ENCODE data around the gene ZSCAN9. TPM values are rescaled to one million over a fixed set of nuclear protein-coding genes. Genes with fewer than 3 reads are reported as not detected.
A peak's percentile ranks its signal among the peaks of the same experiment; 100 is the strongest.

Gene ZSCAN9
- total and polyA plus RNA-seq, 2 of the 13 experiments (the other 11 are each of a cell fraction or from before 2014, with no cell fraction given), result 14.6 to 17.8 TPM

DNA sequence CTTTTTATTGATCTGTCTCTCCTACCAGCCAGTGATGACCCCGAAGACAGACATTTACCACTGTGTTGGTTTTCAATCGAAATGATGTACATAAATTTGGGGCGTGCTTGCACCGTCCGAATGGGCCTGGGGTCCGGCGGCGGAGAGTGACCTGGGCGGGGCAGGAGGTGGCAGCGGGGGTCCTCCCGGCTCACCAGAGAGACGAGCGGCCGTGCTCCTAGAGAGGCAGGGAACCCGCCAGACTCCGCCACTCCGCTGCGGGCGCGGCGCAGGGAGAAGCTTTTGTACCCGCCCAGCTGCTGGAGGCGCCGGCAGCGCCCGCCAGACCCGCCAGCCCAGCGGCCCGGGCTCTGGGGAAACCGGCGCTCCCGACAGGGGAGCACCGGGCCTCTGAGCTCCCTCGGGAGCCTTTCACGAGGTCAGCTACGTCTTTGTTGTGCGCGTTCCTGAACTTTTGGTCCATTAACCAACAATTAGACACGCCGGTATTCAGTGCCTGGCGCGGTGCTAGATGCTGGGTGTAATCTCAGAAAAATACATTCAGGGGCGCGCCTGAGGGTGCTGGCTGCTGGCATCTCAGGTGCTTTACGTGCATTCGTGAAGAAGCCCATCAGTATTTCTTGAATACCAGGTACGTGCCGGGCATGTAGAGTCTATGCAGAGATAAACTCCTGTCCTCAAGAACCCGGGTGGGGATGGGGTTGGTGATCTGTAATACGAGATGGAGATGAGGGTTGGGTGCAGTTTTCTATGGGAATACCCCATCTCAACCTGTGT is 56.4 kb downstream of the ZSCAN9 start, which contains the start of gene PGBD1 (continued):
- TF ChIP-seq ZKSCAN5 (CRISPR knock-in tag; IDR thresholded peaks at IDR 0.05) (no peak), FOXA1 (IDR thresholded peaks at IDR 0.05) (no peak), FOXA1 (CRISPR knock-in tag; IDR thresholded peaks at IDR 0.05) (0 out of 2 replicates have a peak, but pooled peaks have one; percentile 13), PITX1 (CRISPR knock-in tag; IDR thresholded peaks at IDR 0.05) (no peak), MATR3 (CRISPR knock-in tag; IDR thresholded peaks at IDR 0.05) (no peak), CCDC6 (CRISPR knock-in tag; IDR thresholded peaks at IDR 0.05) (peak; percentile 66; the same call in 1 of the 2 replicates), ZNF773 (CRISPR knock-in tag; IDR thresholded peaks at IDR 0.05; ENCODE audit: borderline replicate concordance) (no peak), YEATS2 (CRISPR knock-in tag; IDR thresholded peaks at IDR 0.05; ENCODE audit: borderline replicate concordance) (peak; percentile 87), ASH2L (IDR thresholded peaks at IDR 0.05; ENCODE audit: insufficient read length, low read depth, low read length) (peak; percentile 83), MTF1 (CRISPR knock-in tag; IDR thresholded peaks at IDR 0.05) (no peak), ZNF619 (CRISPR knock-in tag; IDR thresholded peaks at IDR 0.05) (peak; percentile 88), REPIN1 (CRISPR knock-in tag; IDR thresholded peaks at IDR 0.05; ENCODE audit: borderline replicate concordance, low read depth) (peak; percentile 88), HCFC1 (IDR thresholded peaks at IDR 0.05; ENCODE audit: low read depth, low read length) (peak; percentile 34; the same call in 1 of the 2 replicates), CREB1 (IDR thresholded peaks at IDR 0.05) (no peak), CREB1 (CRISPR knock-in tag; IDR thresholded peaks at IDR 0.05) (no peak)
- TF ChIP-seq, protein P1, sequence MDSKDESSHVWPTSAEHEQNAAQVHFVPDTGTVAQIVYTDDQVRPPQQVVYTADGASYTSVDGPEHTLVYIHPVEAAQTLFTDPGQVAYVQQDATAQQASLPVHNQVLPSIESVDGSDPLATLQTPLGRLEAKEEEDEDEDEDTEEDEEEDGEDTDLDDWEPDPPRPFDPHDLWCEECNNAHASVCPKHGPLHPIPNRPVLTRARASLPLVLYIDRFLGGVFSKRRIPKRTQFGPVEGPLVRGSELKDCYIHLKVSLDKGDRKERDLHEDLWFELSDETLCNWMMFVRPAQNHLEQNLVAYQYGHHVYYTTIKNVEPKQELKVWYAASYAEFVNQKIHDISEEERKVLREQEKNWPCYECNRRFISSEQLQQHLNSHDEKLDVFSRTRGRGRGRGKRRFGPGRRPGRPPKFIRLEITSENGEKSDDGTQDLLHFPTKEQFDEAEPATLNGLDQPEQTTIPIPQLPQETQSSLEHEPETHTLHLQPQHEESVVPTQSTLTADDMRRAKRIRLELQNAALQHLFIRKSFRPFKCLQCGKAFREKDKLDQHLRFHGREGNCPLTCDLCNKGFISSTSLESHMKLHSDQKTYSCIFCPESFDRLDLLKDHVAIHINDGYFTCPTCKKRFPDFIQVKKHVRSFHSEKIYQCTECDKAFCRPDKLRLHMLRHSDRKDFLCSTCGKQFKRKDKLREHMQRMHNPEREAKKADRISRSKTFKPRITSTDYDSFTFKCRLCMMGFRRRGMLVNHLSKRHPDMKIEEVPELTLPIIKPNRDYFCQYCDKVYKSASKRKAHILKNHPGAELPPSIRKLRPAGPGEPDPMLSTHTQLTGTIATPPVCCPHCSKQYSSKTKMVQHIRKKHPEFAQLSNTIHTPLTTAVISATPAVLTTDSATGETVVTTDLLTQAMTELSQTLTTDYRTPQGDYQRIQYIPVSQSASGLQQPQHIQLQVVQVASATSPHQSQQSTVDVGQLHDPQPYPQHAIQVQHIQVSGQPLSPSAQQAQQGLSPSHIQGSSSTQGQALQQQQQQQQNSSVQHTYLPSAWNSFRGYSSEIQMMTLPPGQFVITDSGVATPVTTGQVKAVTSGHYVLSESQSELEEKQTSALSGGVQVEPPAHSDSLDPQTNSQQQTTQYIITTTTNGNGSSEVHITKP (CRISPR knock-in tag; IDR thresholded peaks at IDR 0.05; ENCODE audit: low read depth), result no peak
- TF ChIP-seq, protein P2, sequence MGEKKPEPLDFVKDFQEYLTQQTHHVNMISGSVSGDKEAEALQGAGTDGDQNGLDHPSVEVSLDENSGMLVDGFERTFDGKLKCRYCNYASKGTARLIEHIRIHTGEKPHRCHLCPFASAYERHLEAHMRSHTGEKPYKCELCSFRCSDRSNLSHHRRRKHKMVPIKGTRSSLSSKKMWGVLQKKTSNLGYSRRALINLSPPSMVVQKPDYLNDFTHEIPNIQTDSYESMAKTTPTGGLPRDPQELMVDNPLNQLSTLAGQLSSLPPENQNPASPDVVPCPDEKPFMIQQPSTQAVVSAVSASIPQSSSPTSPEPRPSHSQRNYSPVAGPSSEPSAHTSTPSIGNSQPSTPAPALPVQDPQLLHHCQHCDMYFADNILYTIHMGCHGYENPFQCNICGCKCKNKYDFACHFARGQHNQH (CRISPR knock-in tag; IDR thresholded peaks at IDR 0.05), result peak; percentile 81; the same call in 1 of the 2 replicates
- TF ChIP-seq, protein P3, sequence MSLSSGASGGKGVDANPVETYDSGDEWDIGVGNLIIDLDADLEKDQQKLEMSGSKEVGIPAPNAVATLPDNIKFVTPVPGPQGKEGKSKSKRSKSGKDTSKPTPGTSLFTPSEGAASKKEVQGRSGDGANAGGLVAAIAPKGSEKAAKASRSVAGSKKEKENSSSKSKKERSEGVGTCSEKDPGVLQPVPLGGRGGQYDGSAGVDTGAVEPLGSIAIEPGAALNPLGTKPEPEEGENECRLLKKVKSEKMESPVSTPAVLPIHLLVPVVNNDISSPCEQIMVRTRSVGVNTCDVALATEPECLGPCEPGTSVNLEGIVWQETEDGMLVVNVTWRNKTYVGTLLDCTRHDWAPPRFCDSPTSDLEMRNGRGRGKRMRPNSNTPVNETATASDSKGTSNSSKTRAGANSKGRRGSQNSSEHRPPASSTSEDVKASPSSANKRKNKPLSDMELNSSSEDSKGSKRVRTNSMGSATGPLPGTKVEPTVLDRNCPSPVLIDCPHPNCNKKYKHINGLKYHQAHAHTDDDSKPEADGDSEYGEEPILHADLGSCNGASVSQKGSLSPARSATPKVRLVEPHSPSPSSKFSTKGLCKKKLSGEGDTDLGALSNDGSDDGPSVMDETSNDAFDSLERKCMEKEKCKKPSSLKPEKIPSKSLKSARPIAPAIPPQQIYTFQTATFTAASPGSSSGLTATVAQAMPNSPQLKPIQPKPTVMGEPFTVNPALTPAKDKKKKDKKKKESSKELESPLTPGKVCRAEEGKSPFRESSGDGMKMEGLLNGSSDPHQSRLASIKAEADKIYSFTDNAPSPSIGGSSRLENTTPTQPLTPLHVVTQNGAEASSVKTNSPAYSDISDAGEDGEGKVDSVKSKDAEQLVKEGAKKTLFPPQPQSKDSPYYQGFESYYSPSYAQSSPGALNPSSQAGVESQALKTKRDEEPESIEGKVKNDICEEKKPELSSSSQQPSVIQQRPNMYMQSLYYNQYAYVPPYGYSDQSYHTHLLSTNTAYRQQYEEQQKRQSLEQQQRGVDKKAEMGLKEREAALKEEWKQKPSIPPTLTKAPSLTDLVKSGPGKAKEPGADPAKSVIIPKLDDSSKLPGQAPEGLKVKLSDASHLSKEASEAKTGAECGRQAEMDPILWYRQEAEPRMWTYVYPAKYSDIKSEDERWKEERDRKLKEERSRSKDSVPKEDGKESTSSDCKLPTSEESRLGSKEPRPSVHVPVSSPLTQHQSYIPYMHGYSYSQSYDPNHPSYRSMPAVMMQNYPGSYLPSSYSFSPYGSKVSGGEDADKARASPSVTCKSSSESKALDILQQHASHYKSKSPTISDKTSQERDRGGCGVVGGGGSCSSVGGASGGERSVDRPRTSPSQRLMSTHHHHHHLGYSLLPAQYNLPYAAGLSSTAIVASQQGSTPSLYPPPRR (CRISPR knock-in tag; IDR thresholded peaks at IDR 0.05; ENCODE audit: borderline replicate concordance), result no peak; the same call in 1 of the 2 replicates
- TF ChIP-seq, protein P4, sequence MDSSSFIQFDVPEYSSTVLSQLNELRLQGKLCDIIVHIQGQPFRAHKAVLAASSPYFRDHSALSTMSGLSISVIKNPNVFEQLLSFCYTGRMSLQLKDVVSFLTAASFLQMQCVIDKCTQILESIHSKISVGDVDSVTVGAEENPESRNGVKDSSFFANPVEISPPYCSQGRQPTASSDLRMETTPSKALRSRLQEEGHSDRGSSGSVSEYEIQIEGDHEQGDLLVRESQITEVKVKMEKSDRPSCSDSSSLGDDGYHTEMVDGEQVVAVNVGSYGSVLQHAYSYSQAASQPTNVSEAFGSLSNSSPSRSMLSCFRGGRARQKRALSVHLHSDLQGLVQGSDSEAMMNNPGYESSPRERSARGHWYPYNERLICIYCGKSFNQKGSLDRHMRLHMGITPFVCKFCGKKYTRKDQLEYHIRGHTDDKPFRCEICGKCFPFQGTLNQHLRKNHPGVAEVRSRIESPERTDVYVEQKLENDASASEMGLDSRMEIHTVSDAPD (CRISPR knock-in tag; IDR thresholded peaks at IDR 0.05), result no peak
